GM21737 (cell line): ENCODE measurements around the gene METTL9.

ENCODE experiments used
- ATAC-seq: cut with Tn5 transposase; IDR thresholded peaks from one replicate; pipeline ENCODE4 v1.9.1; 2021; ENCODE audit warnings: mild to moderate bottlenecking, moderate library complexity; ENCODE audit not compliant: unreplicated experiment

Gene METTL9

DNA sequence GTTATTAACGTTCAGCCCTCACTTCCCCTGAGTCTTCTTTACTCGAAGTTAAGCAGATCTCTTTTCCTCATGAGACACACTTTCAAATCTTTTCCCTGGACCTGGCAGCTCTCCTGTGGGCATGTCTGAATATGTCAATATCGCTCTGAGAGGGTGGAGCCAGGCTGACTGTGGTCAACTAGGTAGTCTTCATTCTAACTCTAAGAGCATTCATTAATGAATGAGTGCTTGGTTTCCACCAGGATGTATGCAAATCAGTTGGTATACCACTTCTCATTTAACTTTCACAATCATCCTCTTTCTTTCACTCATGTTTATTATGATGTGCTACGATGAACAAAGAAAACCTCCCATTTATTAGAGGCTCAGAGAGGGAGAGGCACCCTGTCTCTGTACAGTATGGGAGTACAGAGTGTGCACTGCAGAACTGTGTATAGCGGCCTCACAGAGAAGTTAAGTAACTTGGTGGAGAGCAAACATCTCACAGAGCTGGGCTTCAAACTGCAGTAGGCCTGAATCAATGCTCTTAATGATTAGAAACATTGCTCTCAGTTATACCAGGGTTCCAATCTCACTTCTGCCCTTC, 104.3 kb downstream of the METTL9 start:
- ATAC-seq, result no peak

DNA sequence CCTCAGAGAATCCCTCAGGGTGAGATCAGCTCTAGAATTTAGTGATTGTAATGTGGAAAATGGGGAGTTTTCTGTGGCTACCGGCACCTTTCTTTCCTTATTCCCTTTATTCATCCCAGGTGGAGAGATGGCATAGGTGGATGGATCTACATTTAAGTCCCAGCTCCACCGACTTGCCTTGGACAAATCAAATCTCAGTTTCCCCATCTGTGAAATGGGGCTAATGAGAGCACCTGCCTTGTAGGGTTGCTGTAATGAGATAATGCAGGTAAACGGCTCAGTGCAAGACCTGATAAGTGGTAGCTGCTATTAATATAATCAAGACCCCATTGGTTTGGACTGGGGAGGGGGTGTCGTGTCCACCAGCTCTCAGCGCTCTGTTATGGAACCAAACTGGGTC, 104.9 kb downstream of the METTL9 start:
- no peak for ATAC-seq

DNA sequence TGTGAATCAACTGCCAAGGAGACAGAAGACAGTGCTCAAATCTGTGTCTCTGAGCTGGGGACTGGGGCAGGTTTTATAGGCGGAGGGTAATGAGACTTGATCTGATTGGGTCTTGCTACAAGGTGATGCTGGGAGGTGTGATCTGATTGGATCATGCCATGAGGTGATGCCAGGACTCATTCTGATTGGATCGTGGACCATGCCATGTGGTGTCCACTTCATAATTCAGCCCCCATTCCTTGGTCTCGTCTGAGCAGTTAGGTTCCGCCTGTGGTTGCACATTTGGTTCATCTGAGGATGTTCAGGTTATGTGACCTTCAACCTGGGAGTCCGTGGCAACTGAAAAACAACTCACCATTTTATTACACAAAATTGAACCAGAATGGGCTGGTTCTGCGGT, 105.4 kb downstream of the METTL9 start:
- no peak for ATAC-seq
